OCI-LY1 (cell line): ENCODE measurements around the gene NDUFA11.

Source experiments
- H2AFZ ChIP-seq: fragments of 200-600 bp; sonication (generic), shearing (Covaris generic); 2 replicates; pipeline ENCODE4 v1.6.0; 2014; ENCODE audit warnings: antibody characterized with exemption, mild to moderate bottlenecking, low read length
- H3F3A ChIP-seq: fragments of 200-600 bp; sonication (generic), shearing (Covaris generic); 2 replicates; pipeline ENCODE4 v1.6.0; 2014; ENCODE audit warnings: mild to moderate bottlenecking, antibody characterized with exemption, low read length, moderate library complexity; ENCODE audit not compliant: insufficient read depth
- H3K27ac ChIP-seq: fragments of 200-600 bp; sonication (generic); 2 replicates; pipeline ENCODE4 v1.5.1; 2014; ENCODE audit warnings: low read length, mixed run types, mild to moderate bottlenecking, low read depth; ENCODE audit not compliant: poor library complexity, severe bottlenecking
- H3K27me3 ChIP-seq: fragments of 200-600 bp; sonication (generic); 2 replicates; pipeline ENCODE4 v1.6.0; 2014; ENCODE audit warnings: antibody characterized with exemption, mild to moderate bottlenecking, low read length, moderate library complexity; ENCODE audit not compliant: insufficient read depth
- H3K36me3 ChIP-seq: fragments of 200-600 bp; sonication (generic); 2 replicates; pipeline ENCODE4 v1.6.1; 2014; ENCODE audit warnings: mild to moderate bottlenecking, antibody characterized with exemption, low read length, moderate library complexity, mixed read lengths; ENCODE audit not compliant: insufficient read depth
- H3K4me1 ChIP-seq: fragments of 200-600 bp; sonication (generic); 2 replicates; pipeline ENCODE4 v1.5.1; 2014; ENCODE audit warnings: mild to moderate bottlenecking, low read length, moderate library complexity; ENCODE audit not compliant: insufficient read depth, severe bottlenecking
- H3K4me2 ChIP-seq: fragments of 200-600 bp; sonication (generic), shearing (Covaris generic); 2 replicates; pipeline ENCODE4 v1.6.1; 2014; ENCODE audit warnings: low read length
- H3K4me3 ChIP-seq: fragments of 200-600 bp; sonication (generic); 2 replicates; pipeline ENCODE4 v1.5.1; 2014; ENCODE audit warnings: low read length, low read depth, mild to moderate bottlenecking, mixed read lengths; ENCODE audit not compliant: poor library complexity, severe bottlenecking
- H3K79me2 ChIP-seq: fragments of 200-600 bp; shearing (Covaris generic); 2 replicates; pipeline ENCODE4 v1.6.1; 2016; ENCODE audit warnings: mixed run types, low read length, mixed read lengths; ENCODE audit not compliant: insufficient read depth
- H3K9ac ChIP-seq: fragments of 200-600 bp; sonication (generic), shearing (Covaris generic); 2 replicates; pipeline ENCODE4 v1.6.1; 2014; ENCODE audit warnings: mild to moderate bottlenecking, low read length, mixed read lengths
- H3K9me2 ChIP-seq: fragments of 200-600 bp; sonication (generic), shearing (Covaris generic); 2 replicates; pipeline ENCODE4 v1.6.1; 2014; ENCODE audit warnings: low read depth, mild to moderate bottlenecking, low read length, mixed read lengths
- H3K9me3 ChIP-seq: fragments of 200-600 bp; shearing (Covaris generic); 2 replicates; pipeline ENCODE4 v1.6.1; 2014; ENCODE audit warnings: low read length, mixed read lengths
- H4K20me1 ChIP-seq: fragments of 200-600 bp; sonication (generic), shearing (Covaris generic); 2 replicates; pipeline ENCODE4 v1.6.0; 2016; ENCODE audit warnings: mild to moderate bottlenecking, low read length; ENCODE audit not compliant: insufficient read depth
- CTCF ChIP-seq: fragments of 200-600 bp; sonication (generic), shearing (Covaris generic); IDR thresholded peaks from 2 replicates; pipeline ENCODE4 v1.5.1; 2017; ENCODE audit warnings: mild to moderate bottlenecking, antibody characterized with exemption, low read length, moderate library complexity, mixed read lengths
- EZH2 ChIP-seq: fragments of 200-600 bp; sonication (generic), shearing (Covaris generic); IDR thresholded peaks from 2 replicates; pipeline ENCODE4 v1.8.0; 2017; ENCODE audit warnings: borderline replicate concordance, mixed run types, mild to moderate bottlenecking, antibody characterized with exemption, low read length, moderate library complexity, mixed read lengths

The NDUFA11 gene

DNA sequence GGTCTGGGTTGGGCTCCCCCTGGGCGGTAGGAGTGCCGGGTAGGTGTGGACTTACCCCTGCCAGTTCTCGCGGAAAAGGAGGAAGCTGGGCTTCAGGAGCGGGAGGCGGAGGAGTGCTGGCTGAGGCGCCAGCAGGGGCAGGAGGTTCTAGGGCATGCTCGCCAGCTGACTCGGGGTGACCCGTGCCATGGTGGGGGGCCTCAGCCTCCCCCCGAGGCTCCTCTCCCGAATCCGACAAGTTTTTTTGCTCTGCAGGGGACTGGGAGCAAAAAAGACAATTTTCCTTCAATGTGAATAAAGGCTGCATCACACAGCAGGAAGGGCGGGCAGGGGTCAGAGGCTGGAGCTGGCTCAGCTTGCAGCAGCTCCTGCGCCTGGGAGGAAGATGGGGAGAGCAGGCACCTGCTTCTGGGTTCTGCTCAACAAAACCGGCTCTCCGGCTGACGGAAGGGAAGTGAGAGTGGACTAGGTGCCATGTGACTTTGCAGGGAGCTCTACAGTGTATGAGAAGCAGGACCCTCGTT, 47.8 kb upstream of the NDUFA11 start:
- Histone ChIP-seq H3K36me3 (peaks cover 13% of the 10 kb centered on the region; the same call in 1 of the 2 replicates), H3K4me3 (peak overlapping the region; percentile 11), H3K9me2 (no peaks in the 10 kb centered on the region), H3K9ac (no peak overlapping the region; the same call in 1 of the 2 replicates), H3K4me2 (peak overlapping the region; percentile 14; the same call in 1 of the 2 replicates), H2AFZ (no peak overlapping the region), H3K79me2 (peaks cover 39% of the 10 kb centered on the region), H3F3A (no peaks in the 10 kb centered on the region), H4K20me1 (no peaks in the 10 kb centered on the region), H3K9me3 (no peaks in the 10 kb centered on the region), H3K4me1 (peaks cover 82% of the 10 kb centered on the region), H3K27ac (peak overlapping the region; percentile 98), H3K27me3 (no peaks in the 10 kb centered on the region)
- no peak for TF ChIP-seq EZH2
- TF ChIP-seq CTCF, result no peak

GRCh38 chr19:5950741-5951140, 47.2 kb upstream of the NDUFA11 start:
- Histone ChIP-seq H3K9me2 (no peaks in the 10 kb centered on the region), H3K27ac (peak overlapping the region; percentile 98), H3K9ac (no peak overlapping the region; the same call in 1 of the 2 replicates), H3K4me2 (peak overlapping the region; percentile 50; the same call in 1 of the 2 replicates), H2AFZ (no peak overlapping the region), H3K4me1 (peaks cover 75% of the 10 kb centered on the region), H3K9me3 (no peaks in the 10 kb centered on the region), H4K20me1 (no peaks in the 10 kb centered on the region), H3F3A (no peaks in the 10 kb centered on the region), H3K36me3 (peaks cover 17% of the 10 kb centered on the region; the same call in 1 of the 2 replicates), H3K4me3 (no peak overlapping the region), H3K79me2 (peaks cover 32% of the 10 kb centered on the region), H3K27me3 (no peaks in the 10 kb centered on the region)
- TF ChIP-seq CTCF (no peak), EZH2 (no peak)

DNA sequence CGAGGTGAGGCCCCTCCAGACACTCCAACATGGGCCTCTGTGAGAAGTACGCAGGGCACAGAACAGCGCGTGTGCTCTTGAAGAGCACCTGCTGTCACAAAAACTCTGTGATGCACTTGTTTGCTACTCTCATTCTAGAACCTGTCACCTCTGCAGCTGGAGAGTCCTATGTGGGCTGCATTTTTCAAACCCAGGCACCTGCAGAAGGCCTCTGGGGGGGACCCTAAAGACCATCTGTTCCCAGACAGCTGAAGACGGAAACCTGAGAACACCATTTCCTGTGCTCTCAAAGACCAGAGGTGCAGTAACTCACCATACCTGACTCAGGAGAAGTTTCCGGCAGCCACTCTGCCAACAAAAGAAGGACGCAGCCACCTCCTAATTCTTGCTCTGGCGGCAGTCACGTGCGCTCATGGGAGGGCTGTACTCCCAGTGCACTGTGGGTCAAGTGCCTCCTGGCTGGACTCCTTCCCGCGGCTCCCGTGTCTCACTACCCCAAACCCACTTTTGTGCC, 46.3 kb upstream of the NDUFA11 start:
- no peaks in the 10 kb centered on the region for H3F3A ChIP-seq
- H3K4me1 ChIP-seq, result peaks cover 66% of the 10 kb centered on the region
- no peaks in the 10 kb centered on the region for H3K9me2 ChIP-seq
- no peak overlapping the region for H2AFZ ChIP-seq
- TF ChIP-seq EZH2, result no peak
- TF ChIP-seq CTCF, result no peak
- peaks cover 28% of the 10 kb centered on the region for H3K79me2 ChIP-seq
- H3K9ac ChIP-seq, result peak overlapping the region; percentile 59; the same call in 1 of the 2 replicates
- peak overlapping the region; percentile 23 for H3K4me3 ChIP-seq
- H3K4me2 ChIP-seq, result peak overlapping the region; percentile 50
- peak overlapping the region; percentile 98 for H3K27ac ChIP-seq
- H3K27me3 ChIP-seq, result no peaks in the 10 kb centered on the region
- no peaks in the 10 kb centered on the region for H4K20me1 ChIP-seq
- no peaks in the 10 kb centered on the region for H3K9me3 ChIP-seq
- H3K36me3 ChIP-seq, result peaks cover 24% of the 10 kb centered on the region; the same call in 1 of the 2 replicates
